ENCODE data around the gene GALNT17.

Gene GALNT17

GRCh38 chr7:71527213-71527612, 395.3 kb downstream of the GALNT17 start:
- Histone ChIP-seq H3K4me1 (ENCODE audit: low read length) (no peaks in the 10 kb centered on the region), H4K20me1 (ENCODE audit: insufficient read depth, low read length) (no peaks in the 10 kb centered on the region), H3K9me3 (replicated peaks; ENCODE audit: insufficient read depth, low read length) (no peaks in the 10 kb centered on the region), H3K9me2 (replicated peaks; ENCODE audit: insufficient read depth, low read length) (no peaks in the 10 kb centered on the region), H3K79me2 (ENCODE audit: low read length) (no peaks in the 10 kb centered on the region), H3K36me3 (replicated peaks; ENCODE audit: insufficient read depth, low read length) (no peaks in the 10 kb centered on the region), H3K27ac (ENCODE audit: low read length) (no peak overlapping the region), H2AFZ (ENCODE audit: low read length) (no peak overlapping the region), H3F3A (ENCODE audit: insufficient read depth, low read length) (no peaks in the 10 kb centered on the region), H3K4me2 (ENCODE audit: low read depth, low read length) (no peak overlapping the region), H3K4me3 (ENCODE audit: low read length) (no peak overlapping the region), H3K9ac (ENCODE audit: low read length) (no peak overlapping the region), H3K27me3 (replicated peaks; ENCODE audit: insufficient read depth, low read length) (no peaks in the 10 kb centered on the region)
- no peak for DNase-seq
- no peak for TF ChIP-seq CTCF (IDR thresholded peaks at IDR 0.05; ENCODE audit: low read length)
- TF ChIP-seq EZH2 (optimal IDR thresholded peaks at IDR 0.05; ENCODE audit: low read depth, low read length): no peak
- TF ChIP-seq EZH2phosphoT487 (IDR thresholded peaks at IDR 0.05; ENCODE audit: low read length): no peak

GRCh38 chr7:71535616-71536015, 403.7 kb downstream of the GALNT17 start:
- Histone ChIP-seq H3K9me3 (replicated peaks; ENCODE audit: insufficient read depth, low read length) (no peaks in the 10 kb centered on the region), H3K9ac (ENCODE audit: low read length) (no peak overlapping the region), H3K4me2 (ENCODE audit: low read depth, low read length) (no peak overlapping the region), H3F3A (ENCODE audit: insufficient read depth, low read length) (no peaks in the 10 kb centered on the region), H4K20me1 (ENCODE audit: insufficient read depth, low read length) (no peaks in the 10 kb centered on the region), H3K9me2 (replicated peaks; ENCODE audit: insufficient read depth, low read length) (no peaks in the 10 kb centered on the region), H3K4me1 (ENCODE audit: low read length) (no peaks in the 10 kb centered on the region), H3K27ac (ENCODE audit: low read length) (no peak overlapping the region), H3K4me3 (ENCODE audit: low read length) (no peak overlapping the region), H2AFZ (ENCODE audit: low read length) (no peak overlapping the region), H3K27me3 (replicated peaks; ENCODE audit: insufficient read depth, low read length) (no peaks in the 10 kb centered on the region), H3K79me2 (ENCODE audit: low read length) (no peaks in the 10 kb centered on the region), H3K36me3 (replicated peaks; ENCODE audit: insufficient read depth, low read length) (no peaks in the 10 kb centered on the region)
- TF ChIP-seq EZH2 (optimal IDR thresholded peaks at IDR 0.05; ENCODE audit: low read depth, low read length): no peak
- no peak for TF ChIP-seq EZH2phosphoT487 (IDR thresholded peaks at IDR 0.05; ENCODE audit: low read length)
- no peak for TF ChIP-seq CTCF (IDR thresholded peaks at IDR 0.05; ENCODE audit: low read length)
- DNase-seq: no peak

GRCh38 chr7:71538210-71538609, 406.3 kb downstream of the GALNT17 start:
- Histone ChIP-seq H3K9me3 (replicated peaks; ENCODE audit: insufficient read depth, low read length) (no peaks in the 10 kb centered on the region), H2AFZ (ENCODE audit: low read length) (no peak overlapping the region), H3F3A (ENCODE audit: insufficient read depth, low read length) (no peaks in the 10 kb centered on the region), H3K27ac (ENCODE audit: low read length) (no peak overlapping the region), H4K20me1 (ENCODE audit: insufficient read depth, low read length) (no peaks in the 10 kb centered on the region), H3K4me1 (ENCODE audit: low read length) (no peaks in the 10 kb centered on the region), H3K9me2 (replicated peaks; ENCODE audit: insufficient read depth, low read length) (no peaks in the 10 kb centered on the region), H3K4me3 (ENCODE audit: low read length) (no peak overlapping the region), H3K36me3 (replicated peaks; ENCODE audit: insufficient read depth, low read length) (no peaks in the 10 kb centered on the region), H3K27me3 (replicated peaks; ENCODE audit: insufficient read depth, low read length) (no peaks in the 10 kb centered on the region), H3K9ac (ENCODE audit: low read length) (no peak overlapping the region), H3K79me2 (ENCODE audit: low read length) (no peaks in the 10 kb centered on the region), H3K4me2 (ENCODE audit: low read depth, low read length) (no peak overlapping the region)
- no peak for DNase-seq
- TF ChIP-seq EZH2 (optimal IDR thresholded peaks at IDR 0.05; ENCODE audit: low read depth, low read length) (no peak), EZH2phosphoT487 (IDR thresholded peaks at IDR 0.05; ENCODE audit: low read length) (no peak), CTCF (IDR thresholded peaks at IDR 0.05; ENCODE audit: low read length) (no peak)
